IMR-90 (cell line): Measurements from ENCODE around the gene SENP2. TPM values are rescaled to one million over a fixed set of nuclear protein-coding genes. Genes with fewer than 3 reads are reported as not detected.

Source experiments
- ATAC-seq: fragments of 200-7000 bp; cut with Tn5 transposase; 2 replicates; pipeline ENCODE4 v1.9.1; 2020; ENCODE audit warnings: low read depth, mild to moderate bottlenecking, moderate library complexity
- BruUV-seq: library from RNA; stranded (reverse); fragments of 400-500 nt; replicated peaks from 2 replicates; lab custom pipeline; 2021; lab: Mats Ljungman, UMichigan
- CTCF ChIA-PET: fragments of 300-600 bp; formaldehyde crosslinking; extraction: SDS; loops from one replicate; lab custom pipeline; 2021; ENCODE audit warnings: antibody characterized with exemption; lab: Yijun Ruan, JAX
- POLR2A ChIA-PET: fragments of 300-600 bp; sonication (Branson Sonifier 250); formaldehyde crosslinking; loops from one replicate; lab custom pipeline; 2022; ENCODE audit warnings: antibody characterized with exemption; ENCODE audit not compliant: unreplicated experiment; lab: Charles Lee
- DNase-seq: peaks from one replicate; pipeline ENCODE4 v3.0.0; 2013
- H2AFZ ChIP-seq: replicated peaks from 2 replicates; pipeline ENCODE3; 2013; ENCODE audit warnings: low read length, mild to moderate bottlenecking; ENCODE audit not compliant: poor library complexity
- H2AK5ac ChIP-seq: 2 replicates; pipeline ENCODE4 v1.6.1; 2013; ENCODE audit warnings: low read depth, low read length, inconsistent platforms
- H2AK9ac ChIP-seq: replicated peaks from 2 replicates; pipeline ENCODE3; 2013; ENCODE audit warnings: mild to moderate bottlenecking, low read depth, low read length, moderate library complexity; ENCODE audit not compliant: poor library complexity
- H2BK120ac ChIP-seq: 2 replicates; pipeline ENCODE4 v1.6.1; 2013; ENCODE audit warnings: low read depth, low read length, inconsistent platforms
- H2BK15ac ChIP-seq: 3 replicates; pipeline ENCODE4 v1.6.1; 2013; ENCODE audit warnings: low read depth, low read length, inconsistent platforms
- H2BK20ac ChIP-seq: 2 replicates; pipeline ENCODE4 v1.6.1; 2013; ENCODE audit warnings: low read depth, mild to moderate bottlenecking, inconsistent platforms, low read length, moderate library complexity
- H2BK5ac ChIP-seq: 2 replicates; pipeline ENCODE4 v1.6.1; 2013; ENCODE audit warnings: mild to moderate bottlenecking, low read depth, low read length, inconsistent platforms; ENCODE audit not compliant: poor library complexity, severe bottlenecking
- H3K14ac ChIP-seq: replicated peaks from 2 replicates; pipeline ENCODE4 v1.6.1; 2013; ENCODE audit warnings: low read depth, low read length, inconsistent platforms
- H3K18ac ChIP-seq: 2 replicates; pipeline ENCODE4 v1.6.1; 2013; ENCODE audit warnings: low read depth, low read length, control low read depth
- H3K23ac ChIP-seq: 2 replicates; pipeline ENCODE4 v1.6.1; 2013; ENCODE audit warnings: low read depth, low read length, inconsistent platforms
- H3K27ac ChIP-seq: 2 replicates; pipeline ENCODE4 v1.5.1; 2013; ENCODE audit warnings: mild to moderate bottlenecking, control low read depth, low read length; ENCODE audit not compliant: insufficient read depth
- H3K27me3 ChIP-seq: 2 replicates; pipeline ENCODE4 v1.6.1; 2013; ENCODE audit warnings: low read length; ENCODE audit not compliant: control insufficient read depth, insufficient read depth
- H3K36me3 ChIP-seq: 2 replicates; pipeline ENCODE4 v1.6.1; 2013; ENCODE audit warnings: low read length, mixed read lengths; ENCODE audit not compliant: control insufficient read depth, insufficient read depth
- H3K4ac ChIP-seq: 2 replicates; pipeline ENCODE4 v1.6.1; 2013; ENCODE audit warnings: low read depth, low read length, inconsistent platforms
- H3K4me1 ChIP-seq: 2 replicates; pipeline ENCODE4 v1.6.1; 2013; ENCODE audit warnings: low read length, mixed read lengths; ENCODE audit not compliant: control insufficient read depth, insufficient read depth
- H3K4me2 ChIP-seq: 2 replicates; pipeline ENCODE4 v1.6.1; 2013; ENCODE audit warnings: low read depth, mild to moderate bottlenecking, control low read depth, low read length, moderate library complexity
- H3K4me3 ChIP-seq: 2 replicates; pipeline ENCODE4 v1.5.1; 2013; ENCODE audit warnings: low read depth, mild to moderate bottlenecking, control low read depth, low read length, moderate library complexity; ENCODE audit not compliant: insufficient read depth
- H3K56ac ChIP-seq: 2 replicates; pipeline ENCODE4 v1.6.1; 2013; ENCODE audit warnings: low read length, inconsistent platforms; ENCODE audit not compliant: insufficient read depth; ENCODE audit errors: extremely low read depth
- H3K79me1 ChIP-seq, 2 experiments: 2 replicates each; pipeline ENCODE4 v1.6.1; 2013; ENCODE audit warnings: low read length in 2 of 2, inconsistent platforms in 1 of 2, low read depth in 1 of 2
- H3K9ac ChIP-seq: 2 replicates; pipeline ENCODE4 v1.6.1; 2013; ENCODE audit warnings: low read depth, low read length, control low read depth
- H3K9me1 ChIP-seq: 2 replicates; pipeline ENCODE4 v1.6.1; 2013; ENCODE audit warnings: low read length, inconsistent platforms; ENCODE audit not compliant: insufficient read depth
- H3K9me3 ChIP-seq: 2 replicates; pipeline ENCODE4 v1.6.1; 2013; ENCODE audit warnings: low read length; ENCODE audit not compliant: control insufficient read depth, insufficient read depth
- H4K20me1 ChIP-seq: 2 replicates; pipeline ENCODE4 v1.6.1; 2013; ENCODE audit warnings: low read length, inconsistent platforms; ENCODE audit not compliant: insufficient read depth
- H4K5ac ChIP-seq: 2 replicates; pipeline ENCODE4 v1.6.1; 2013; ENCODE audit warnings: mild to moderate bottlenecking, low read depth, low read length, control low read depth
- H4K8ac ChIP-seq, 2 experiments: 2 replicates each; pipeline ENCODE4 v1.6.1; 2013; ENCODE audit warnings: low read depth in 2 of 2, low read length in 2 of 2, control low read depth in 1 of 2, inconsistent platforms in 1 of 2
- H4K91ac ChIP-seq: 2 replicates; pipeline ENCODE4 v1.6.1; 2013; ENCODE audit warnings: low read depth, low read length, inconsistent platforms; ENCODE audit not compliant: insufficient read depth
- BHLHE40 ChIP-seq: fragments of 150-350 bp; IDR thresholded peaks from 2 replicates; pipeline ENCODE4 v1.6.1; 2016; ENCODE audit warnings: mild to moderate bottlenecking, low read depth, low read length
- CEBPB ChIP-seq: IDR thresholded peaks from 2 replicates; pipeline ENCODE4 v1.6.1; 2012; ENCODE audit warnings: low read depth, low read length, improper control_type of control experiment
- CHD1 ChIP-seq: IDR thresholded peaks from 2 replicates; pipeline ENCODE4 v1.6.1; 2012; ENCODE audit warnings: low read depth, low read length, improper control_type of control experiment
- FOS ChIP-seq: fragments of 150-350 bp; IDR thresholded peaks from 2 replicates; pipeline ENCODE4 v1.6.1; 2016; ENCODE audit warnings: low read depth, low read length
- MAFK ChIP-seq: IDR thresholded peaks from 2 replicates; pipeline ENCODE4 v1.6.1; 2012; ENCODE audit warnings: low read depth, low read length, improper control_type of control experiment
- MAZ ChIP-seq: IDR thresholded peaks from 2 replicates; pipeline ENCODE4 v1.6.1; 2012; ENCODE audit warnings: low read depth, mild to moderate bottlenecking, low read length, improper control_type of control experiment, moderate library complexity, borderline replicate concordance
- NFE2L2 ChIP-seq: fragments of 150-350 bp; IDR thresholded peaks from 2 replicates; pipeline ENCODE4 v1.6.1; 2016; ENCODE audit warnings: low read depth, mild to moderate bottlenecking, low read length
- POLR2A ChIP-seq: IDR thresholded peaks from 2 replicates; pipeline ENCODE4 v1.6.1; 2012; ENCODE audit warnings: mild to moderate bottlenecking, low read depth, low read length
- RCOR1 ChIP-seq: IDR thresholded peaks from 2 replicates; pipeline ENCODE4 v1.6.1; 2012; ENCODE audit warnings: mild to moderate bottlenecking, low read length, improper control_type of control experiment; ENCODE audit not compliant: insufficient replicate concordance
- SMC3 ChIP-seq: fragments of 150-350 bp; IDR thresholded peaks from 2 replicates; pipeline ENCODE4 v1.6.1; 2016; ENCODE audit warnings: low read depth, mild to moderate bottlenecking, antibody characterized with exemption, low read length, moderate library complexity
- WGBS, 2 experiments: methylation state at CpG; one replicate each; pipeline versions ENCODE4 v1.1.5 to v1.1.7; 2013; ENCODE audit warnings: missing lambda C conversion rate in 2 of 2; ENCODE audit not compliant: insufficient read length in 1 of 2; ENCODE audit errors: extremely low coverage in 2 of 2; 5-methylcytosine and 5-hydroxymethylcytosine counted together
- dilution Hi-C: fragments of 300-500 bp; cut with HindIII; formaldehyde crosslinking; loops from one replicate; pipeline ENCODE4 v1.14.3; 2018; ENCODE audit warnings: low sequenced_read_pairs; ENCODE audit not compliant: unreplicated experiment
- in situ Hi-C: fragments of 300-500 bp; cut with MboI; formaldehyde crosslinking; loops from 3 replicates; pipeline ENCODE4 v1.14.3; 2019; ENCODE audit warnings: low sequenced_read_pairs, inconsistent platforms, mixed read lengths
- intact Hi-C: fragments of 100-400 bp; cut with micrococcal nuclease; formaldehyde crosslinking; loops from 2 replicates; pipeline ENCODE4 v1.10.0; 2022
- polyA plus RNA-seq, 3 experiments: library from polyadenylated mRNA; depleted of rRNA; stranded (reverse); fragments of >200 nt; gene quantifications; 2 replicates each; pipeline ENCODE4 v1.2.3, GENCODE V29; 2012; ENCODE audit warnings: low replicate concordance in 1 of 3
- total RNA-seq: library from RNA; depleted of rRNA; stranded (reverse); fragments of >200 nt; gene quantifications from 2 replicates; pipeline ENCODE4 v1.2.3, GENCODE V29; 2012
- TF ChIP-seq, protein P1 (sequence below): fragments of 150-350 bp; IDR thresholded peaks from 2 replicates; pipeline ENCODE4 v1.6.1; 2017; ENCODE audit warnings: mild to moderate bottlenecking, antibody characterized with exemption, low read length, low read depth

SENP2 gene
- total and polyA plus RNA-seq, 2 of the 4 experiments (the other 2 are of a cell fraction), result 9.4 to 15.2 TPM

DNA sequence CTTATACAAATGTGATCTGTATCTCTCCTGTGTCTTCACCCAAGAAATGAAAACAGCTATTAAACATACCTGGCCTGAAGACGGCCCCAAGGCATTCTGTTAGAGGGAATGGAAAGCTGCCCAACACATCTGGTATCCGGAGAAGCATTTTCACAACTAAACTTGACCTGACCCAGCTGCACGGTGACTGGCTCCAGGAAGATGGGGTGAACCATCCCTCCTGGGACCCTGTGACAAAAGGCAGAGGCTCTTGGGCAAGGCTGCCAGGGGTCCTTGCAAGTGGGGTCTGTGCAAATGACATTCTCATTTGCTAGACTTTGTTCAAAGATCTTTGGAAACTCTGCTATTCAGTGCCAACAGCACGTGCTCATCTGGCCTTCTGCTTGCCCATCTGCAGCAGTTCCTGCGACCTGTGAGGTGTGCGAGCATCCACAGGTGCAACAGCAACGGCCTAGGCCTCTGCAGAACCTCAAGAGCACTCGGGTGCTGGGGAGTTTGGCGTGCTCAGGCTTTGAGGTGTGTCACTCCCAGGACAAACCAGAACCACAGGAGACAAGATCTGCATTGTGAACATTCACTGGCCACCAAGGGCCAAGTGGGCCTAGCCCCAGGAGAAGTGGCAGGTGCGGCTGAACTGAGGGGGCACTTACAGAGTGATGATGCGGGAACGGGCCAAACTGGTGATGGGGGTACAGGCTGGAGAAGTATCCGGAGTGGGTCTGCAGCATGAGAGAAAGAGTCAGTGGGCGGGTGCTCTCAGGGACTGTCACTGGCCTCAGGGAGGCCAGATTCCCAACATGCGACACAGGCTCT is 71.8 kb downstream of the SENP2 start (continued):
- TF ChIP-seq, protein P1, sequence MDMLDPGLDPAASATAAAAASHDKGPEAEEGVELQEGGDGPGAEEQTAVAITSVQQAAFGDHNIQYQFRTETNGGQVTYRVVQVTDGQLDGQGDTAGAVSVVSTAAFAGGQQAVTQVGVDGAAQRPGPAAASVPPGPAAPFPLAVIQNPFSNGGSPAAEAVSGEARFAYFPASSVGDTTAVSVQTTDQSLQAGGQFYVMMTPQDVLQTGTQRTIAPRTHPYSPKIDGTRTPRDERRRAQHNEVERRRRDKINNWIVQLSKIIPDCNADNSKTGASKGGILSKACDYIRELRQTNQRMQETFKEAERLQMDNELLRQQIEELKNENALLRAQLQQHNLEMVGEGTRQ, result no peak

DNA sequence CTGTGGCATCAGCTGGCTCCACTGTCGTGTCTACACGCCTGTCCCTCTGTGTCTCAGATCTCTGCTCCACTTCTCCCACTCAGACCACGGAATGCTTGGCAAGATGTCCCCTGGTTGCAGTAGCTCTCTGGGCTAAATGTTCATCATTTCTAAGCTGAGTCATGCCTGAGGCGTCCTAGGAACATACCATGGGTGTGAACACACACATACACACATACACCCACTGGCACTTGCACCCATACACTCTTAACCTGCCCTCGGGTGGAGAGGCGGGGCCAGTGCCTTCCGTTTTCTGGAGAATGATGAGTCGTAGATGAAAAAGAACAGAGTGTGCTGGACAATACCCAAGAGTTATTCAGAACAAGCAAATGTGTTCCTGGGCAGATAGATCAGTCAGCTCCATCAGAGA is 72.4 kb downstream of the SENP2 start:
- Histone ChIP-seq H2AK9ac (peak overlapping the region; percentile 77), H3K23ac (no peak overlapping the region), H2BK5ac (peak overlapping the region; percentile 73), H3K27ac (peak overlapping the region; percentile 47), H3K4me2 (no peak overlapping the region), H3K9me3 (no peaks in the 10 kb centered on the region), H4K91ac (peak overlapping the region; percentile 83), H3K4ac (peak overlapping the region; percentile 80), H4K20me1 (peaks cover 61% of the 10 kb centered on the region), H3K27me3 (no peaks in the 10 kb centered on the region), H4K5ac (no peak overlapping the region), H3K9me1 (peaks cover 34% of the 10 kb centered on the region), H3K14ac (peak overlapping the region; percentile 33; the same call in 1 of the 2 replicates), H2AK5ac (peak overlapping the region; percentile 92), H3K79me1 (peaks cover 24 to 69% of the 10 kb centered on the region in 2 experiments), H2BK120ac (peak overlapping the region; percentile 50), H2BK20ac (0 out of 2 replicates have a peak overlapping the region, but pooled peaks have one; percentile 43), H3K56ac (peak overlapping the region; percentile 34; the same call in 1 of the 2 replicates), H3K36me3 (peaks cover 48% of the 10 kb centered on the region), H3K4me3 (no peak overlapping the region), H3K9ac (no peak overlapping the region), H3K4me1 (peaks cover 31% of the 10 kb centered on the region), H4K8ac (peak overlapping the region in 1 of 2 experiments; percentile 35; a peak in 2 of 4 replicates), H2BK15ac (peak overlapping the region; percentile 7; the same call in 1 of the 3 replicates), H2AFZ (peak overlapping the region; percentile 7), H3K18ac (peak overlapping the region; percentile 0; the same call in 1 of the 2 replicates)
- ChIA-PET CTCF (interaction anchor here (1.4 to 3.1 kb wide), 2 partner anchors 19 to 109 kb away, joined by 3 to 14 read pairs; no protein-coding TSS in a partner anchor), POLR2A (no interaction called here)
- in situ Hi-C loops (loop anchor here (25.0 kb wide), 2 partner anchors 254 to 604 kb away; no protein-coding TSS in a partner anchor), dilution Hi-C loops (no loop called here), intact Hi-C loops (loop anchor here (2.0 kb wide), 1 partner anchor 162 kb away; no protein-coding TSS in a partner anchor)
- no peak for TF ChIP-seq CHD1
- peak; percentile 60; the same call in 1 of the 2 replicates for TF ChIP-seq MAZ
- peak; percentile 78 for TF ChIP-seq NFE2L2
- TF ChIP-seq FOS, result peak; percentile 87
- TF ChIP-seq RCOR1, result peak; percentile 62
- peak; percentile 46; the same call in 1 of the 2 replicates for TF ChIP-seq MAFK
- no peak for TF ChIP-seq POLR2A
- TF ChIP-seq SMC3, result no peak
- TF ChIP-seq CEBPB, result peak; percentile 84
- TF ChIP-seq BHLHE40, result peak; percentile 77
- BruUV-seq, result no TSS peak
- WGBS, 2 experiments, result 5% methylated on average over 3 of the region's 8 CpGs; no CpG with 5 or more reads in 1 of the 2 experiments
- ATAC-seq, result peak; percentile 74
- peak; percentile 99 for DNase-seq
